Activated T-helper 2 cell treated with anti-CD3 and anti-CD28 coated beads, Interferon-gamma antibody, Interleukin-2, Interleukin-4, amounts not matched to agents 10 μg/mL and 5 μg/mL and 100 μg/mL, durations not matched to agents 14 hours and 24 hours and 36 hours (primary cell): Measurements from ENCODE around the gene BMP6. TPM values are rescaled to one million over a fixed set of nuclear protein-coding genes. Genes with fewer than 3 reads are reported as not detected.

Source experiments
- DNase-seq: peaks from one replicate; pipeline ENCODE4 v3.0.0; 2021; ENCODE audit warnings: low spot score
- H3K27ac Mint-ChIP-seq: one replicate; pipeline ENCODE4 v1.8.0; 2021; ENCODE audit warnings: mixed read lengths
- H3K27me3 Mint-ChIP-seq: one replicate; pipeline ENCODE4 v1.8.0; 2021; ENCODE audit warnings: low read depth, mixed read lengths
- H3K36me3 Mint-ChIP-seq: one replicate; pipeline ENCODE4 v1.8.0; 2021; ENCODE audit warnings: low read depth, mixed read lengths
- H3K4me1 Mint-ChIP-seq: one replicate; pipeline ENCODE4 v1.8.0; 2021; ENCODE audit warnings: low read depth, mixed read lengths
- H3K4me3 Mint-ChIP-seq: one replicate; pipeline ENCODE4 v1.8.0; 2021; ENCODE audit warnings: low read depth, mild to moderate bottlenecking, moderate library complexity, mixed read lengths
- H3K9me3 Mint-ChIP-seq: one replicate; pipeline ENCODE4 v1.8.0; 2021; ENCODE audit warnings: mixed read lengths
- intact Hi-C: fragments of 100-400 bp; cut with micrococcal nuclease; formaldehyde crosslinking; loops from one replicate; pipeline ENCODE4 v1.15.1; 2023
- total RNA-seq: library from RNA; stranded (reverse); gene quantifications from 2 replicates; pipeline ENCODE4 v1.2.3, GENCODE V29; 2022

BMP6 gene
- total RNA-seq, 1 donor from 2014 or later, result 1.1 TPM

- Mint-ChIP-seq H3K4me1 (no peaks in the 10 kb centered on the region), H3K36me3 (no peaks in the 10 kb centered on the region), H3K9me3 (no peaks in the 10 kb centered on the region), H3K27me3 (no peaks in the 10 kb centered on the region), H3K4me3 (no peak overlapping the region), H3K27ac (no peak overlapping the region)
- intact Hi-C loops, result no loop called here
- DNase-seq, result no peak
Measured at GRCh38 chr6:7832904-7833750, 107.2 kb downstream of the BMP6 start.

GRCh38 chr6:7833751-7834070 is 107.8 kb downstream of the BMP6 start:
- DNase-seq, result no peak

GRCh38 chr6:7836371-7837026 is 110.6 kb downstream of the BMP6 start:
- Mint-ChIP-seq H3K36me3 (no peaks in the 10 kb centered on the region), H3K27ac (no peak overlapping the region), H3K9me3 (no peaks in the 10 kb centered on the region), H3K27me3 (no peaks in the 10 kb centered on the region), H3K4me1 (no peaks in the 10 kb centered on the region), H3K4me3 (no peak overlapping the region)
- intact Hi-C loops, result no loop called here
- DNase-seq, result no peak

More at GRCh38 chr6:7833751-7834070, 107.8 kb downstream of the BMP6 start:
- intact Hi-C loops, result no loop called here
- Mint-ChIP-seq H3K36me3 (no peaks in the 10 kb centered on the region), H3K4me3 (no peak overlapping the region), H3K9me3 (no peaks in the 10 kb centered on the region), H3K27me3 (no peaks in the 10 kb centered on the region), H3K27ac (no peak overlapping the region), H3K4me1 (no peaks in the 10 kb centered on the region)

GRCh38 chr6:7841781-7842468 is 116.0 kb downstream of the BMP6 start:
- intact Hi-C loops, result no loop called here
- DNase-seq, result no peak
- H3K9me3 Mint-ChIP-seq, result no peaks in the 10 kb centered on the region

GRCh38 chr6:7846966-7847818 is 121.3 kb downstream of the BMP6 start:
- H3K4me3 Mint-ChIP-seq, result no peak overlapping the region

More at GRCh38 chr6:7841781-7842468, 116.0 kb downstream of the BMP6 start:
- H3K27ac Mint-ChIP-seq, result no peak overlapping the region
- H3K4me3 Mint-ChIP-seq, result no peak overlapping the region
- no peaks in the 10 kb centered on the region for H3K36me3 Mint-ChIP-seq
- H3K4me1 Mint-ChIP-seq, result no peaks in the 10 kb centered on the region
- peaks cover 3% of the 10 kb centered on the region for H3K27me3 Mint-ChIP-seq

GRCh38 chr6:7848229-7848628 is 122.3 kb downstream of the BMP6 start:
- no peaks in the 10 kb centered on the region for H3K4me1 Mint-ChIP-seq
- H3K9me3 Mint-ChIP-seq, result peaks cover 11% of the 10 kb centered on the region
- no peak for DNase-seq
- no peak overlapping the region for H3K4me3 Mint-ChIP-seq
- intact Hi-C loops, result no loop called here
- no peaks in the 10 kb centered on the region for H3K36me3 Mint-ChIP-seq
- peaks cover 3% of the 10 kb centered on the region for H3K27me3 Mint-ChIP-seq
- no peak overlapping the region for H3K27ac Mint-ChIP-seq

More at GRCh38 chr6:7846966-7847818, 121.3 kb downstream of the BMP6 start:
- no peaks in the 10 kb centered on the region for H3K36me3 Mint-ChIP-seq
- H3K4me1 Mint-ChIP-seq, result no peaks in the 10 kb centered on the region
- DNase-seq, result no peak
- H3K27me3 Mint-ChIP-seq, result peaks cover 3% of the 10 kb centered on the region
- peaks cover 11% of the 10 kb centered on the region for H3K9me3 Mint-ChIP-seq
- H3K27ac Mint-ChIP-seq, result no peak overlapping the region
- intact Hi-C loops, result no loop called here

GRCh38 chr6:7851780-7852179 is 125.9 kb downstream of the BMP6 start:
- no peak overlapping the region for H3K27ac Mint-ChIP-seq
- no peaks in the 10 kb centered on the region for H3K4me1 Mint-ChIP-seq
- H3K36me3 Mint-ChIP-seq, result no peaks in the 10 kb centered on the region
- H3K27me3 Mint-ChIP-seq, result no peaks in the 10 kb centered on the region
- peaks cover 11% of the 10 kb centered on the region for H3K9me3 Mint-ChIP-seq
- DNase-seq, result no peak
- intact Hi-C loops, result no loop called here
- H3K4me3 Mint-ChIP-seq, result no peak overlapping the region

GRCh38 chr6:7859591-7859990 is 133.7 kb downstream of the BMP6 start:
- no peak overlapping the region for H3K27ac Mint-ChIP-seq
- intact Hi-C loops, result no loop called here
- no peaks in the 10 kb centered on the region for H3K9me3 Mint-ChIP-seq
- no peaks in the 10 kb centered on the region for H3K27me3 Mint-ChIP-seq
- no peaks in the 10 kb centered on the region for H3K36me3 Mint-ChIP-seq
- no peak overlapping the region for H3K4me3 Mint-ChIP-seq
- no peaks in the 10 kb centered on the region for H3K4me1 Mint-ChIP-seq
- DNase-seq, result no peak

- Mint-ChIP-seq H3K4me3 (no peak overlapping the region), H3K9me3 (no peaks in the 10 kb centered on the region), H3K36me3 (no peaks in the 10 kb centered on the region), H3K27me3 (no peaks in the 10 kb centered on the region), H3K4me1 (no peaks in the 10 kb centered on the region), H3K27ac (no peak overlapping the region)
- no peak for DNase-seq
- intact Hi-C loops, result no loop called here
Measured at GRCh38 chr6:7865781-7866180, 139.9 kb downstream of the BMP6 start.

- H3K27me3 Mint-ChIP-seq, result no peaks in the 10 kb centered on the region
- no peaks in the 10 kb centered on the region for H3K36me3 Mint-ChIP-seq
- H3K9me3 Mint-ChIP-seq, result no peaks in the 10 kb centered on the region
Measured at GRCh38 chr6:7866526-7866925, 140.6 kb downstream of the BMP6 start.

GRCh38 chr6:7868926-7869325 is 143.0 kb downstream of the BMP6 start:
- peaks cover 3% of the 10 kb centered on the region for H3K9me3 Mint-ChIP-seq
- H3K4me3 Mint-ChIP-seq, result no peak overlapping the region
- no peaks in the 10 kb centered on the region for H3K27me3 Mint-ChIP-seq
- no peaks in the 10 kb centered on the region for H3K36me3 Mint-ChIP-seq
- intact Hi-C loops, result no loop called here
- no peaks in the 10 kb centered on the region for H3K4me1 Mint-ChIP-seq
- no peak overlapping the region for H3K27ac Mint-ChIP-seq
- DNase-seq, result no peak

More at GRCh38 chr6:7866526-7866925, 140.6 kb downstream of the BMP6 start:
- no peak overlapping the region for H3K27ac Mint-ChIP-seq
- DNase-seq, result no peak
- intact Hi-C loops, result no loop called here
- H3K4me3 Mint-ChIP-seq, result no peak overlapping the region
- H3K4me1 Mint-ChIP-seq, result no peaks in the 10 kb centered on the region

- Mint-ChIP-seq H3K9me3 (no peaks in the 10 kb centered on the region), H3K27ac (no peak overlapping the region), H3K4me3 (no peak overlapping the region), H3K4me1 (no peaks in the 10 kb centered on the region), H3K27me3 (no peaks in the 10 kb centered on the region), H3K36me3 (peaks cover 32% of the 10 kb centered on the region)
- intact Hi-C loops, result no loop called here
- no peak for DNase-seq
Measured at GRCh38 chr6:7878401-7878964, 152.6 kb downstream of the BMP6 start.
